AG09309 (cell line): ENCODE data around the gene RNF166.

ENCODE experiments used
- DNase-seq: peaks from one replicate; pipeline ENCODE4 v3.0.0-alpha.2; 2010; ENCODE audit warnings: low read depth
- H3K4me3 ChIP-seq: 2 replicates; pipeline ENCODE4 v1.5.1; 2011; ENCODE audit warnings: mild to moderate bottlenecking, low read depth, low read length, moderate library complexity; ENCODE audit not compliant: control insufficient read depth
- CTCF ChIP-seq: IDR thresholded peaks from 2 replicates; pipeline ENCODE4 v1.5.1; 2011; ENCODE audit warnings: mild to moderate bottlenecking, low read depth, low read length, inconsistent platforms; ENCODE audit not compliant: insufficient read depth, control insufficient read depth; ENCODE audit errors: missing control alignments

Gene RNF166

GRCh38 chr16:88691924-88692560 lies 14.2 kb downstream of the RNF166 start:
- TF ChIP-seq CTCF: no peak
- no peak for DNase-seq
- no peak overlapping the region for H3K4me3 ChIP-seq

DNA sequence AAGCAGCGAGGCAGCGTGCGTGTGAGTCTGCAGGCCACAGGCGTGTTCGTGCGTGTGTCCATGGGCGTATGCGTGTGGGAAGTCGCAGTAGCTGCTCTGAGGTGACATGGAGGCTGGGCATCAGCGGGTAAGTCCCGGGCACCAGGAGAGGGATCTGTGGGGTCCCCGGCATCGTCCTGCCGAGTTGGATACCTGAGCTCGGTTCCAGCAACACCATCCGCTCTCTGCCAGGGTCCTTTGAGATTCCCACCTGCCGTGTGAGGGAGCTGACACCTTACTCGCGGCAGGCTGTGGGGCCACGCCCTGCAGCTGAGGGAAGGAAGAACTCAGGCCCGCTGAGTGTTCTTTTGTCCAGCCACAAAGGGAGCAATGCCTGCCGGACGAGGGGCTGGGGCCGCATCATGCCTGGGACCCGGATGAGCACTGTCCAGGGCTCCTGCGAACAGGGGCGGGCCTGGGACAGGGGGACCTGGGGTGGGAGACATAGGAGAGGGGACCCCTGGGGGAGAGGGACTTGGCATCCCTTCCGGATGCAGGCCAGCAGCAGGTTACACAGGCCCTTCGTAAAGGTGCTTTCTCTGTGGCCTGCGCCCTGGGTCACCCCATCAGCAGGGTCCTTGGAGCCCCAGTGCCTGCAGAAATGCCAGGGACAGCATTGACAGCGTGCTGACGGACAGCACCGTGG lies 14.9 kb downstream of the RNF166 start:
- H3K4me3 ChIP-seq: no peak overlapping the region
- TF ChIP-seq CTCF: no peak
- no peak for DNase-seq

GRCh38 chr16:88690341-88691128 lies 15.7 kb downstream of the RNF166 start:
- no peak for DNase-seq
- TF ChIP-seq CTCF: no peak
- no peak overlapping the region for H3K4me3 ChIP-seq

GRCh38 chr16:88688013-88688778 lies 18.0 kb downstream of the RNF166 start:
- H3K4me3 ChIP-seq: no peak overlapping the region
- no peak for TF ChIP-seq CTCF
- no peak for DNase-seq

DNA sequence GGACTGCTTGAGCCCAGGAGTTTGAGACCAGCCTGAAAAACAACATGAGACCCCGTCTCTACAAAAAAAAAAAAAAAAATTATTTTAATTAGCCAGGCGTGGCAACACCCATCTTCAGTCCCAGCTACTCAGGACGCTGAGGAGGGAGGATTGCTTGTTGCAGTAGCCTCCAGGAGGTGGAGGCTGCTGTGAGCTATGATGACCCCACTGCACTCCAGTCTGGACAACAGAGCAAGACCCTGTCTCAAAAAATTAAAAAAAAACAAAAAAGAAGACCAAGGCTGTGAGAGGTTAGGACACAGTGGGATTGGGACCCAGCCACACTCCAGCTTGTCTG lies 18.6 kb downstream of the RNF166 start:
- no peak for TF ChIP-seq CTCF
- DNase-seq: no peak

DNA sequence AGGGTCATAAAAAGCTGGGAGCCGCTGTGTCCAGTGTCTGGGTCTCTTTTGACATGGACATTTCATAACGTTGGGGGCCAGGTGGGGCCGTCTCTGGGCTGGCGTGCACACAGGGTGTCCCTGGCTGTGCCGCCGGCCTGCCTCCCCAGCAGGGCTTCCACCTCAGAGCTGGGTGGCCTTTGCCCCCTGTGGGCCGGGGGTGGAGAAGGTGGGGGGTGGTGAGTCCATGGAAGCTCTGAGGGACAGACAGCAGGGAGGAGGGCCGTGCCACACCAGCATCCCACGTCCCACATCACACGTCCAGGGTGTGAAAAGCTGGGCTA lies 19.0 kb downstream of the RNF166 start:
- no peak overlapping the region for H3K4me3 ChIP-seq
- DNase-seq: no peak
- no peak for TF ChIP-seq CTCF

More for the DNA sequence above, 18.6 kb downstream of the RNF166 start:
- H3K4me3 ChIP-seq: no peak overlapping the region
